ENCODE results near the gene TBC1D22A.

GRCh38 chr22:46902998-46903916 lies 140.8 kb downstream of the TBC1D22A start:
- TF ChIP-seq EZH2 (optimal IDR thresholded peaks at IDR 0.05; ENCODE audit: low read depth, low read length): no peak
- TF ChIP-seq CTCF (IDR thresholded peaks at IDR 0.05; ENCODE audit: low read length): no peak
